ENCODE data around the gene SLC12A2.

DNA sequence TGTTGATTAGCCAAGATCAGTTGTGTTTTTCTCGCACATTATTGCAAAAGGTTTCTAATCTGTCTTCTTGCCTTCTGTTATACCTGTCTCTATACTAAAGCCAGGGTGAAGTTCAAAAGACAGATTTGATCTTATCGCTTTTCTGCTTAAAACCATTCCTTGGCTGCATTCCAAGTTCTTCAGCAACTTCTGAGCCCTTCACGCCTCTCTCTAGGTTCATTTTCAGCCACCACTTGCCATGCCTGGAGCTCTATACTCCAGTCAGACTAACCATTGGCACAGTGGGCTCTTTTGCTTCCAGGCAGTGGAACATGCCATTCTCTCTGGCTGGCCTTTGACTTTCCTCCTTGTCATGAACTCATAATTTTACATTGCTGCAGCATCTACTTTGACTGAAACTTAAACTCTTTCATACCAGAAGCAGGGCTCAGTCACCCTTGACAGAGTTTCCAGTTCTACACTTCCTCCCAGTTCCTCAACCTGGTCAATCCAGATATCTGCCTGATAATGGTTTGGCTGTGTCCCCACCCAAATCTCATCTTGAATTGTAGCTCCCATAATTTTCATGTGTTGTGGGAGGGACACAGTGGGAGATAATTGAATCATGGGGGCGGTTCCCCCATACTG lies 114.4 kb downstream of the SLC12A2 start:
- TF ChIP-seq EZH2 (IDR thresholded peaks at IDR 0.05; ENCODE audit: insufficient read depth, poor library complexity, severe bottlenecking) (no peak), EZH2phosphoT487 (IDR thresholded peaks at IDR 0.05; ENCODE audit: insufficient read depth, low read depth) (no peak)

All from GM23248 (cell line).